Activated effector memory CD4-positive, alpha-beta T cell treated with Interleukin-2 at 50 U/mL for 16 hours (primary cell): ENCODE measurements around the gene TMEM255A.

ENCODE experiments used
- DNase-seq: peaks from one replicate; pipeline ENCODE4 v3.0.0-alpha.2; 2020

The TMEM255A gene

DNA sequence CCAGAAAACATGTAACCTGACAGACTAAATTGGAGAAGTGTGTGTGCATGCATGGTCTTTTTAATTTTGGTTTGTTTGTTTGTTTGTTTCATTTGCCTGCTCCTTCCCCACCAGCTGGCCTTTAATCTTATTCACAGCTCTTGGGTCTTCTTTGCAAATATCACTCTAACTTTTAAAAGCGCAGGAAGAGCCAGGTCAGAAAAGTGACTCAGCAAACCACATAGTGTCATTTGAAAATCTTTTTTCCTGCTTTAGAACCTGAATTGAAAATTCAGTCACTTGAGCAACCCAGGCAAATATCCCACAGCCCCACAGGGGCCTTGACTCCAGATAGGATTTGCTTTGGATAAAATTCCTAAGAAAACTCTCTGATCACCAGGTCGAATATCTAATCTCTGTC lies 4.6 kb downstream of the TMEM255A start:
- no peak for DNase-seq

DNA sequence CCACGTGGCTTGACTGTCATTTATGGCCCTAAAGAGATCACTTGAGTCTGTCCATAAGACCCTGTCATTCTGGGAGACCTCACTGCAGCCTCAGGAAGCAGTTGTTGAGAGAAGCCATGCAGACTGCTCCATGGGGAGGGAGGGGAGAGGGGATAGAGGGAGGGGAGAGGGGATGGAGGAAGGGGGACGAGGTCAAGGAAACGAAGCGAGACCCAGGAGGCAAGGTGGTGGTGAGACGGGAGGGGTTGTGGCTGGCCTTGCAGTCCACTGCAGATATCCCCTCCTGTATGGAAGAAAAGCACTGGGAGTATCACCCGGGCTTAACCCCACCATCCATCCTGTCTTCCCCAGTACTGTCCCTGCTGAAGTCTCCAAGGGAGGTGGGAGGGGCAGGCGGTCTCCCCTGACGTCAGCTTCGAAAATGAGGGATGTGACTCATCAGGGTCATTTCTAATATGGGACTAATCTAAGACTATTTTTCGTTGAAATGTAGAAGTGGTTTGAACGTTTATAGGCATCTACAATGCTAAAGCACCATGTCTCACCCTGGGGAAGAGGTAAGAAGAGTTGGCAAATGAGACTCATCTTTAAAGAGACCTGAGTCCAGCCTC lies 5.6 kb downstream of the TMEM255A start:
- no peak for DNase-seq

DNA sequence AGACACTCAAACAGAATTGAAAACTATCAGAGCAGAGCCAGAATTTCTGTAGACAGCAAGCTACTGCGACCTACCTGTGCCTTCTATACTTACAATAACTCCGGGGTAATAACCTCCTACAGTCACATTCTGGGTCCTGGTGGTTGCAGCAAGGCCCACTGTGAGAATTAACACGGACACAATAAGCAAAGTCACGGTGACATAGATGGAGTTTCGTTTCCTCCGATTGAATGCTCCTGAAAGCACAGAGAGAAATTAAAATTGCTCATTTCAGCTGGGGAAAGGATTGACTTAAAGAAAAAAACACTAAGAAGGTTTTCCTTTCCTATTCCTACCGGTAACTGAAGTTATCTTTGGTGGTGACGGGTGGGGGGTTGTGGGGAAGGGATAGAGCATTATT lies 7.0 kb downstream of the TMEM255A start:
- DNase-seq: no peak

DNA sequence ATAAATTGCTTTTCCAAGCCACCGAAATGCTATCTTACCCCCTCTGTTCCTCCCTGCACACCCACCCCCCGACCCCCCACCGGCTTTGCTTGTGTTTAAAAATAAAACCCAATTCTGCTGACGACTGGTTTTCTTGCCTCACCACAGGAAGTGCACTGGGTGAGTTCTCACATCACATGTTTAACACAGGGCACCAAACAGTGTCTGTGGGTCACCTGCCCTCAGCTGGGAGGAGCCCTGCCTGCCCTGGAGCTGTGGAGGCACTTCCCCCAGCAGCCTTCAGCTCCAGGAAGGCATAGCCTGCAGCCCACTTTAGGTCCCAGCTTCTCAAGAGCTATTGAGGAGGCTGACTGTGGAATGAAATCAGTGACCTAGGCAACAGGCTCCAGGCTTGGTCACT lies 8.8 kb downstream of the TMEM255A start:
- peak; percentile 38 for DNase-seq

DNA sequence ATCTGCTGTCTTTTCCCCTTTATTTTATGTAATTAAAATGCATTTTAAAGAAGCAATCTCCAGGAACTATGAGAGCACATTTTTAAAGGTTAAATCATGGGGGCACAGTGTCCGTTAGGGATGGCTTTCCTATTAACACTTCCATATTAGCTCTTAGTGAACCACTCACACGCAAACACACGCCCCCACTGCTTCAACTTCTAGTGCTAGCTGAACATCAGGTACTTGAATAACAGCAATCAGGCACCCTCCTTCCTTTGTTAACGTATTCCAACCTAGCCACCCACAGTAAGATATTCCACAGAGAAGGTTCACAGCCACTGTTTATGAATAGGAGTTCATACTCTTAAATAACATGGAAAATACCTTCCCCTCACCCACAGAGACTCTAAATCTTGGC lies 9.3 kb downstream of the TMEM255A start:
- no peak for DNase-seq

DNA sequence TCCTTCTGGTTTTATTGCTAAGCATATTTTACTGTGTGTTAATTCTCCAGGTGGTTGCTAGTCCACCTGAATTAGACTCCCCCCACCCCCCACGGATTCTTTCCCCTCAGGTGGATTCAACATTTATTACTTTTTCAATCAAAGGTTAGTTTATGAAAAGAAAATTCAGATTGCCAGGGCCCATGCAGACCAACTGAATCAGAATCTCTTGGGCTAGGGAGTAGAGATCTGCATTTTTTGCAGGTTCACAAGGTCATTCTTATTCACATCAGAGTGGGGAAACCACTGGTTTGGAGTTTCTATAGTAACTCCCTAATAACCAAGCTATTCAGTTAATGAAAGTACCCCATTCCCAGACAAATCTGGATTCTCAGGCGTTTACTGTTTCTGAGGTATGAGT lies 9.8 kb downstream of the TMEM255A start:
- DNase-seq: no peak

DNA sequence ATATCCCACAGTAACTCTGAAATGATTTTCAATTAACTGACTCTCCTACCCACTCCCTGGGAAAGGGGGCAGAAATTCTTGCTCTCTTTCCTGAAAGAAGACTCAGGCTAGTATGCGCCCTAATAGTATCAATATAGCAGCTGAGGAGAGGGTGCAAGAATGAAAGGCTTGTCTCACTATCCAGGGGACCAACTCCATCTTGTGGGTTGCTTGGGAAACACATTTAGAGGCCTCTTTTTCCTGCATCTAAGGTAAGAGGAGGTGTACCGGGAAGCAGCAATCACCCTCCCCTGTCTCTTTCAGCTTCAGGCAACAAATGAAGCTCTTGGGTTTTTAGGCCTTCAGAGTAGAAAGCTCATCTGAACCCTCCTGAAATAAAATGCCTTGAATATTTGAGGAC lies 11.3 kb downstream of the TMEM255A start:
- DNase-seq: no peak

DNA sequence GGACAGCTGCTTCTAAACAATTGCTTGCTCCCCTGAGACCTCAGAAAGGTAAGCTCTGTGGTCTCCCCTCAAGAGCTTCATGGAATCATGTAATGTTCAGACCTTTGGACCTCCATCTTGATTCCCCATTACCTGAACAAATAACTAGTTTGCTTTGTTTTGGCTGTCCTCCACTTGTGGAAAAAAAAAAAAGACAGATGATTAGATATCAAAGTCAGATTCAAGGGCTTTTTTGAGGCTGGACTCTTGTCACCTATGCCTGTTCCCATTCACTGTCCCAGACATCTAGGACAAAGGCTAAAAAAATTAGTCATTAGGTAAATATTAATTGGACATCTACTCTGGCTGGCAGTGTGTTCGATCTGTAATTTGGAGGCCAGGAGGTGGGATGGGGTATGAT lies 13.3 kb downstream of the TMEM255A start:
- no peak for DNase-seq

DNA sequence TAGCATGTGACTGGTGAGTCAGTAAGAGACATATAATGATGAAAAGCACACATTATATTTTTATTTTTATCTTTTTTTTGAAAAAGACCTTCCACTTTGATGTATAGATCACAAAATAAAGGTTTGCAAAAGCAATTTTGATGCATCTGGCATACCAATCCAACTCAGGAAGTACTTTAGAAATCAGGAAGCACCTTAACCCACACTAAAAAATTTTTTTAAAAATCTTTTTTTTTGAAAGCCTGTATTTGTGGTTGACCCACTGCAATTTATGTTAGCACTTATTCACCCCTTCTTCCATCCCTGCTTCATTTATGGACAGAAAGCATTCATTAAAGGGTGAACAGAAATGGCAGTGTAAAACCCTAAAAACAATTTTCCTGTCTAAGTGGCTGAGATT lies 16.6 kb downstream of the TMEM255A start:
- no peak for DNase-seq

DNA sequence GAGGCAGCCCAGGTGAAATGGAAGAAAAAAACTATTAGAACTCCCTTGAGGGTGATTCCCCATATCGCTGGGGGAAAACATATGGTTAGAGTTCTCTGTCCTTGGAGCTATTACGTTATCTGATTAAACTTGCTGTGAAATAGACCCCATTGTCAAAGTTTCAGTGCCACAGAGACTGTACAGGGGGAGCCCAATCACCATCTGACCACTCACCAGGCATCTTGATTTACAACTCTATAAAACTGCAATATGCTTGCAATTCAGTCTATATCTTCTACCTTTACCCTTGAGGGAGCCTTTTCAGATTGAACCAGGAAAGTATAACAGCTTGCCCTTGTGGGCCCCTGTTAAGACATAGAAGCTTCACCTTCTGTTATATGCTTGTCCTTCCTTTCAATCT lies 18.2 kb downstream of the TMEM255A start:
- no peak for DNase-seq

DNA sequence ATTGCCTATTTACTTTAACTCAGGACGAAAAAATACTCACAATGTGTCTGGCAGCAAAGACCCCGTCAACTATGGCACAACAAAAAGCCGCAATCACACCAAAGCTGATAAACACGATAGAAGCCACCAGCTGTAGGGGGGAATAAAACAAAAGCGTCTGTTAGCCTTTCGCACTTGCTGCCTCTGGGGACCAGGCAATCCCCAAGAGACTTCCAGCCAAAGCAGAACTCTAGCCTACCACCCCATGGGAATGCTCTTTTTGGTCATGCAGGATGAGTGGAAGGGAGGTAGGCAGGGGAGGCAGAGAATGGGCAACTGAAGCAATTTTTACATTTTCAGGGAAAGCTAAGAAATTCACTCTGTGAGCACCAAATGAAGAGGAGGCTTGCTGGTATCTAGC lies 20.1 kb downstream of the TMEM255A start:
- DNase-seq: no peak

DNA sequence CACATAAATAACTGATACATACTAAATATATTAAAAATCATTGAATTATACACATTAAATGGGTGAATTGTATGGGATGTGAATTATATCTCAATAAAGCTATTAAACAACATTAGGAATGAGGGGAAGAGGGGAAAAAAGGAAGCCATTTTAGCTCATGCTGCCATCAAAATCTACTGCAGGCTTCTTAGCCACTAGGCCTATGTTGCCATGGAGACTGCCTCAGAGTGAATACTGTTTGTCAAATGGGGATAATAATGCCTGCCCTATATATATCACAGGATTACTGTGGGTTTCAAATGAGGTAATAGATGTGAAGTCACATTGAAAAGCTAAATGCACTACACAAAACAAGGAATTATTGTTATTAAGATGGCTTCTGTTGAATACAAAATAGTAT lies 21.2 kb downstream of the TMEM255A start:
- no peak for DNase-seq

DNA sequence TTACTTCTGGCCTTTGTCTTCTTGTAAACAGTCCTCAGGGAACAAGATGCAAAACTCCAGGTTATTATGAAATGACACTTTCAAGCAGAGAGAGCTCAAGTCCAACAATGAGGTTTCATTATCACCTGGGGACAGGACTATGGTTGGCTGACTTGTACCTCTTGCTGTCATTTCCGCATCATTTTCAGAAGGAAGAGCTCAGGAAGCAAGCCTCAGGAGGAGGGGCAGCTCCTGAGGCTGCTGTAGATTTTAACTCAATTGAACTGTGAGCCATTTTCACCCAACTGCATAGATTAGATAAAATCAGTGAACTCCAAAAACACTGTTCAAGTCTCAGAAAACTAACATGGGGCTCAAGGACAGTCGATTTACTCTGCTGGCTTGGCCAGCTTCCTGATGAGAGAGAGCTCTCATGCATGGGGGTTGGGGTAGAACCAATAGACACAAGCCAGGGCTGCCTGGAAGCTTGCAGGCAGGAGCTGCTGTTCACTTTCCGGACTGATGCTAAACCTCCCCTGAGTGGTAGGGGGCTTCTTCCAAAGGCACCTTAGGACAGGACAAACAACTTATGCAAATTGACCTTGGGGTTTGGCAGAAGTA lies 23.6 kb downstream of the TMEM255A start:
- no peak for DNase-seq

DNA sequence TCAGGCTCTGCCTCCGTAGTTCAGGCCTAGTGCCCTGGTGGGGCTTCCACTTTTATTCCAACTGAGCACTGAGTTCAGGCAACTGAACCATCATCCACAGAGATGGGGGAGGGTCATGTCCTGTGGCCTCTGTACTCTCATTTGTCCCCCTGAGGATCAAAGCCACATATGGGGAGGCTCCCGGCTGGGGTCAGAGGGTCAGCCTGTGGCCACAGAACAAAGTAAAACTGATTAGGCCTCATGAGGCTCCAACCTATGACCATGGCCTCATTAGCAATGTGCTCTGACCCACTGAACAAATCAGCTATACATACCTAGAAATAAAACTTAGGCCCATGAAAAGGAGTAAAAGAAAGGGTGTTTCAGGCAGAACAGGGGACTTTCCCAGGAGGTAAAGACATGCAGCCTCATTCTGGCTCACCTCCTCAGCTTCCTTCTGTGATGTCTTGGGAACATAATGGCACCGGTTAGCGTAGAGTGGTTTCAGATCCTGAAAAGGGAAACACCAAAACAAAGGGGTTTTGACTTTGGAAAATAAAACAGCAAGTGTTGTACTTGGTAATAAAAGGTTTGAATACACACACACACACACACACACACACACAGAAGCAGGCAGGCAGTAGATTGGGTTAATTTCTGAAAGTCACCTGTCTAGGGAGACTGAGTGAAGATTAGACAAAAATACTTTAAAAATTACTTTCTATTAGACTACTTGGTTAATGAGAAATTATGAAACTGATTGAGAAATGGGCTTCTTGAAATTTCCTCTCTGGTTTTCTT lies 24.3 kb downstream of the TMEM255A start:
- no peak for DNase-seq

DNA sequence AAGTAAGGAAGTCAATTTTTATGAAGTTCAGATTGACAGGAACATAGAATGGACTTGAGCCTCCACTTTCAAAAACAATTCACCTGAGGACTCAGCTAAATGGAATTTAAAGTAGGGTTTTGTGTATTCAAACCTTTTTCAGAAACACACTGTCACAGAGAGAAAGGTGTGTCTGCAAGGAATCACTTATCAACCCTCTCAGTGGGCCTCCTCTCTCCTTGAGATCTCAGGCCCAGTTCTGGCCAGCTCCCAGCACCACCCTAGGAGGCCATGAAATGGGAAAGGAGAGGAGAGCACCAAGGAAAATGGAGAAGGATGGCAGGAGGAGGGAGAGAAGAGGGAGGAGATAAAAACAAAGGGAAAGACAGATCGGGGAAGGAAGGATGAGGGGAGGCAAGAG lies 28.6 kb downstream of the TMEM255A start:
- no peak for DNase-seq

DNA sequence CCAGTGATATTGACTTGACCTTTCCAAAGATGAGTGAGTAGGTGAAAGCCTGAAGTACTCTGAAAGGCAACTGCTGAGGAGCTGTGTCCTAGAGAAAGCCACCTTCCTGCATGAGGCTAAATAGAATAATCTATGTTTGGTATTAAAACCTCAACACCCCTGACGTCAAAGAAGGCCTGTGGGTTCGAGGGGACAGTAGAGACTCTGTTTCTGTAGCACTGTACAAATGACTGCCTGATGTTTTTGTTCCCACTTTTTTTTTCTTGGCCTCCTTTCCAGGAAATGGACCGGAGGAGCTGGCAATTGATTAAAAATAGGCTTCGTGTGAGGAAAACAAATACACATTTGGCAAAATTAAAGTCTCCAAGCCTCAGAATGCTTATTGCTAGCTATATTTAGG lies 29.5 kb downstream of the TMEM255A start:
- DNase-seq: no peak

DNA sequence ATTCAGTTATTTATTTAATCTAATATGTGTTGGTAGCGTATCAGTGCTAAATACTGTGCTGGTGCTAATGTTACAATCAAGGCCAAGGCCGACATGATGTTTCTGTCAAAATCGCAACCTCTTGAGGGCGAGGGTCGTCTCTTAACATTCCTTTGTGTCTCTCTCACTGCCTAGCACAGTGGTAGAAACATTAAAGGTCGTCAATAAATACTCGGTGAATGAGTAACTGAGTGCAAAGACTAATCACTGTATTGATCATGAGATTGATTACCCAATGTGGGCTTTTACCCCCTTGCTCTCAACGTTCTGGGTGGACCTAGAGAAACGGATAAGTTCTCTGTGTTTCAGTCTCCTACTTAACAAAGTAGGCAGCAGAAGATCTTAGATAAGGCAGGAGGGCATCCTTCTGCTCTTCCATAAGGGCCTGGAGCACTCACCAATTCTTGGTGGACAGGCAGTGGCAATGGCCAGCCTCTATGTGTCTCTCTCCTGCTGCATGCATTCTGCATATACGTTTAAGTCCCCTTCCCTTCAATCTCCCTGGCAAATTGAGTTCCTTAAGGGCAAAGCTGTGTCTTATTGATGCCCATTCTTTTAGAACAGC lies 30.1 kb downstream of the TMEM255A start:
- no peak for DNase-seq

DNA sequence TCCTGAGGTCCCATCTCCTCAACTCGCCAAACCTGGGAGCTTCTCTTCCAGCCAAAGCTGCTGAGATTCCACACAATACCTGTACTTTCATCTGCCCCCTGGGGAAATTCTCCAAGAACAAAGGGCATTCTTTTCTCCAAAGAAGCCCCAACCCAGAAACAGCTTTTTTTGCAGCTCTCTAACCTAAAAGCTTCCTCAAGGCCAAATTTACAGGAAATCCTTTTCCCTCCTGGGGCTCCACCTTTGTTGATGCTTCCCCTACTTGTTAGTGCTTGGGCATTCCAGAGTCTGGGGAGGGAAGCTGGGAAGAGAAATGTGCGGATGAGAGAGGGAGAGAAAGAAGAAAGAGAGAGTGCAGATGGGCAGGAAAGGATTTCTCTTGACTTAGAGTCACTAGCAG lies 36.3 kb downstream of the TMEM255A start:
- DNase-seq: no peak

DNA sequence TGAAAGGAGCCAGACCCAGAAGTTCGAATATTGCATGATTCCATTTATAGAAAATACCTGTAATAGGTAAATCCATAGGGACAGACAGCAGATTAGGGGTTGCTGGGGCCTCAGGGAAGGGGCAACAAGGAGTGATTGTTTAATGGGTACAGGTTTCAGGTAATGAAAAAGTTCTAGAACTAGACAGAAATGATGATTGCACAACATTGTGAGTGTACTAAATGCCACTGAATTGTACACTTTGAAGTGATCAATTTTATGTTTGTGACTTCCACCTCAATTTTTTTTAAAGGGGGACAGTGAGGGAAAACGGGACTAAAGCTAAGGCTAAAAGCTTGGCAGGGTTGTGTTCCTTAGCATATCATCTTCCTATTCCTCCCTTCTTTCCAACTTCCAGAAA lies 37.1 kb downstream of the TMEM255A start:
- DNase-seq: no peak

DNA sequence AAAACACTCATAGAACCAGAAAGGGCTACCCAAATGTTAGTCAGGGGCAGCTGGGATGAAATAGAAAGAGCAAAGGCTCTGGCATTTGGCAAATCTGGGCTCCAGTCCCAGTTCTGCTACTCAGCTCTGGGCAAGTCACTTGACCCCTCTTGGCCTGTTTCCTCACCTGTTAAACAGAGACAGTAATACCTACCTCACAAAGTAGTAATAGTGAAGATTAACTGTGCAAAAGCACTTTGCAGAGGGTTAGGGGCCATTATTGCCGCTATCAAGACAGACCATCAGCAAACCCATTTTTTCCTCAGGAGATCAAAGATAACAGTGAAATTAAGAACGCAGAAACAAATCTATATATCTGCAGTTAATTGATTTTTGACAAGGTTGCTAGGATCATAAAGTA lies 40.0 kb downstream of the TMEM255A start:
- no peak for DNase-seq

DNA sequence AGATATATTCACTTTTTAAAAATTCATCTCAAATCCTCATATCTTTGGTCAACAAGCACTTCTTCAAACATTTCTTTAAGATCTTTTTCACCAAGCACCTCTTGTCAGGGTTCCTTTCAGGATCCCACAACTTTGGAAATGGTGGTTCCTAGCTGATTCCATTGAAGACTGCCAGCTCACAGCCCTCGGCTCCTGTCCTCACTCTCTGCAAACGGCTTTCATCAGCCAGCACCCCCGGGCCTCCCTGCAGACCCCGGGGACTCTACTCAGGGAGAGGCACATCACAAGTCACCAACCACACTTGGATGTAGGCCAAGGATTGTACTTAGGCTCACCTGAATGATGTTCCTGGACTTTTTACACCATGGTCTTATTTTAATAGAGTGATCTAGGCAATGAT lies 40.7 kb downstream of the TMEM255A start:
- no peak for DNase-seq

DNA sequence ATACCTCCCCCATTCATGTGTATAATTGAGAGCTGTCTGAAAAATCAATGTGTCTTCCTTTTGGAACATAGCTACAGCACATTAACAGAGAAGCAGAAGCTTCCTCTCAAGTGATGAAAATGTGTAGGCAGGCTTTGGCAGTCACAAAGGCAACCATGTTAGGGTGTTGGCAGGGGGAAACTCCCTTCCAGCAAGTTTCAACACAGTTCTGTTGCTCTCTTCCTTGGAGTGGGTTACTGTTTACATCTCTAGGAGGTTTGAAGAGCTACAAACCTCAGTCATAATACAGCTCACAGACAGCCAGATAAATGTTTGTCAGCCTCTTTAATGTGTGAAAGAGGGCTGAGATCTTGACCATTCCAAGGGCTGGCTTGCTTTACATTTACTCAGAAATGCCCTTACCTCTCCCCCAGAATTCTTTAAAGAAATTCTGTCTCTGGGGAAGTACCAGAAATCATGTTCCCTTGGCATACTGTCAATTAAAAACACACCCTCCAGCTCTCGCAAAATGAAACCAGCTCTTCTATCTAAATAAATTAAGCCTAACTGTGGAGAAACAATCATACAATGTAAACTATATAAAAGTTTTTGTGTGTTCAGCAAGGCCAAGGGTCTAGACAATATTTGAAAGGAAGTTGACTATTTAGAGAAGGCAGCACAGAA lies 41.8 kb downstream of the TMEM255A start:
- no peak for DNase-seq

DNA sequence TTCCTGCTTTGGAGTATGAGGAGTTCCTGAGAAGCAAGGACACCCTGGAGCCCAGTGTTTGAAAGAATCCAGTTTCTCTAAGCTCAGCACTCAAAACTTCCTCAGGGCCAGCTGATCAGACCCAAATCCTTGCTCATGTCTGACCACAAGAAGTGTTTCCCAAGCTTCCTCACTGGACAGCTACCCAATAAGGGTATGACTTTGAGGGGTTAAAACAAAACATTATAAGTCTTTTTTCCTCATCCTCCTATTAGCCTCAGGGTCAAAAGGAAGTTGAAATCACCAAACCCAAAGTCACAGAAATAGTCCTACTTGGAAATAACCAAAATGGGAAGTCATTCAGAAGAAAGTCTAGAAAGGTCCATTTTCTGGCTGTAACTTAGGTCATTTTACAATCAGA lies 46.9 kb downstream of the TMEM255A start:
- no peak for DNase-seq
